GM21619 (cell line): Measurements from ENCODE around the gene B4GALNT4.
"Not testable (repeated sequence)": the region's sequence is repeated elsewhere in the genome, so short reads cannot be mapped to it uniquely, and the experiment has no call there.

Experiments
- ATAC-seq: cut with Tn5 transposase; IDR thresholded peaks from one replicate; pipeline ENCODE4 v1.9.1; 2021; ENCODE audit not compliant: unreplicated experiment

The B4GALNT4 gene

GRCh38 chr11:418343-419247 lies 49.3 kb downstream of the B4GALNT4 start:
- ATAC-seq: no peak

- no peak for ATAC-seq
These were observed 50.1 kb downstream of the B4GALNT4 start for GRCh38 chr11:419248-420005.

- ATAC-seq: no peak
These were observed 51.0 kb downstream of the B4GALNT4 start for GRCh38 chr11:420054-420910.

- ATAC-seq: no peak
These were observed 51.6 kb downstream of the B4GALNT4 start for GRCh38 chr11:420911-421321.

- no peak for ATAC-seq
These were observed 53.0 kb downstream of the B4GALNT4 start for GRCh38 chr11:422249-422656.

GRCh38 chr11:424232-424631 lies 54.9 kb downstream of the B4GALNT4 start:
- no peak for ATAC-seq

GRCh38 chr11:424766-425165 lies 55.5 kb downstream of the B4GALNT4 start:
- not testable (repeated sequence) for ATAC-seq

- no peak for ATAC-seq
These were observed 56.0 kb downstream of the B4GALNT4 start for GRCh38 chr11:425301-425700.

- no peak for ATAC-seq
These were observed 57.6 kb downstream of the B4GALNT4 start for GRCh38 chr11:426851-427250.

- ATAC-seq: no peak
These were observed 59.0 kb downstream of the B4GALNT4 start for GRCh38 chr11:428295-428694.

GRCh38 chr11:429391-429790 lies 60.1 kb downstream of the B4GALNT4 start:
- no peak for ATAC-seq

GRCh38 chr11:429931-430456 lies 60.7 kb downstream of the B4GALNT4 start:
- no peak for ATAC-seq
